Measurements from ENCODE around the gene TRIP6.

Gene TRIP6

GRCh38 chr7:100892364-100893317 lies 25.5 kb downstream of the TRIP6 start:
- no peaks in the 10 kb centered on the region for H3K27me3 ChIP-seq (ENCODE audit: low read depth, low read length)
- no peak overlapping the region for H3K4me2 ChIP-seq (ENCODE audit: low read length)
- no peak for TF ChIP-seq CTCF (IDR thresholded peaks at IDR 0.05; ENCODE audit: low read depth, low read length)
- TF ChIP-seq EZH2phosphoT487 (IDR thresholded peaks at IDR 0.05; ENCODE audit: low read depth), result no peak
- peaks cover 25% of the 10 kb centered on the region for H3K4me1 ChIP-seq (ENCODE audit: low read length)
- no peak overlapping the region for H3K4me3 ChIP-seq (ENCODE audit: low read length)
- H2AFZ ChIP-seq (ENCODE audit: low read depth, low read length), result no peak overlapping the region
- peaks cover 15% of the 10 kb centered on the region for H3K36me3 ChIP-seq (replicated peaks; ENCODE audit: low read depth, low read length)
- H4K20me1 ChIP-seq (ENCODE audit: insufficient read depth, low read length), result no peaks in the 10 kb centered on the region
- no peak overlapping the region for H3K9ac ChIP-seq (ENCODE audit: low read length)
- H3K79me2 ChIP-seq (ENCODE audit: low read length), result peaks cover 18% of the 10 kb centered on the region
- H3K27ac ChIP-seq (ENCODE audit: low read length), result no peak overlapping the region
- H3K9me3 ChIP-seq (ENCODE audit: insufficient read depth, low read length), result no peaks in the 10 kb centered on the region

- H2AFZ ChIP-seq (ENCODE audit: low read depth, low read length), result no peak overlapping the region
- TF ChIP-seq EZH2phosphoT487 (IDR thresholded peaks at IDR 0.05; ENCODE audit: low read depth) (no peak), CTCF (IDR thresholded peaks at IDR 0.05; ENCODE audit: low read depth, low read length) (no peak)
- H3K4me2 ChIP-seq (ENCODE audit: low read length), result no peak overlapping the region
- H3K4me1 ChIP-seq (ENCODE audit: low read length), result peaks cover 17% of the 10 kb centered on the region
- no peaks in the 10 kb centered on the region for H4K20me1 ChIP-seq (ENCODE audit: insufficient read depth, low read length)
- no peaks in the 10 kb centered on the region for H3K27me3 ChIP-seq (ENCODE audit: low read depth, low read length)
- H3K36me3 ChIP-seq (replicated peaks; ENCODE audit: low read depth, low read length), result peaks cover 8% of the 10 kb centered on the region
- no peaks in the 10 kb centered on the region for H3K9me3 ChIP-seq (ENCODE audit: insufficient read depth, low read length)
- H3K79me2 ChIP-seq (ENCODE audit: low read length), result peaks cover 11% of the 10 kb centered on the region
- no peak overlapping the region for H3K9ac ChIP-seq (ENCODE audit: low read length)
- no peak overlapping the region for H3K27ac ChIP-seq (ENCODE audit: low read length)
- H3K4me3 ChIP-seq (ENCODE audit: low read length), result no peak overlapping the region
Measured at GRCh38 chr7:100893318-100893895, 26.2 kb downstream of the TRIP6 start.

GRCh38 chr7:100893910-100894721 lies 26.9 kb downstream of the TRIP6 start:
- Histone ChIP-seq H3K27ac (ENCODE audit: low read length) (no peak overlapping the region), H4K20me1 (ENCODE audit: insufficient read depth, low read length) (no peaks in the 10 kb centered on the region), H3K4me3 (ENCODE audit: low read length) (no peak overlapping the region; the same call in 1 of the 2 replicates), H3K79me2 (ENCODE audit: low read length) (peaks cover 4% of the 10 kb centered on the region), H3K9ac (ENCODE audit: low read length) (no peak overlapping the region), H3K27me3 (ENCODE audit: low read depth, low read length) (no peaks in the 10 kb centered on the region), H3K4me1 (ENCODE audit: low read length) (peaks cover 13% of the 10 kb centered on the region; the same call in 1 of the 2 replicates), H3K9me3 (ENCODE audit: insufficient read depth, low read length) (no peaks in the 10 kb centered on the region), H2AFZ (ENCODE audit: low read depth, low read length) (no peak overlapping the region), H3K36me3 (replicated peaks; ENCODE audit: low read depth, low read length) (peaks cover under 1% of the 10 kb centered on the region), H3K4me2 (ENCODE audit: low read length) (peak overlapping the region; percentile 68)
- TF ChIP-seq CTCF (IDR thresholded peaks at IDR 0.05; ENCODE audit: low read depth, low read length) (no peak), EZH2phosphoT487 (IDR thresholded peaks at IDR 0.05; ENCODE audit: low read depth) (no peak)

All from OCI-LY3 (cell line).